ENCODE measurements around the gene CREB5.

- no peak for TF ChIP-seq CTCF (IDR thresholded peaks at IDR 0.05)
- TF ChIP-seq POLR2A (IDR thresholded peaks at IDR 0.05): no peak
- TF ChIP-seq EP300 (IDR thresholded peaks at IDR 0.05): no peak
These were observed 179.5 kb downstream of the CREB5 start for GRCh38 chr7:28591725-28592349.

Data from ovary (tissue), 3 donors.